Activated naive CD8-positive, alpha-beta T cell treated with anti-CD3 and anti-CD28 coated beads for 36 hours (primary cell): Measurements from ENCODE around the gene KCNMB1. TPM values are rescaled to one million over a fixed set of nuclear protein-coding genes. Genes with fewer than 3 reads are reported as not detected.

Experiments
- DNase-seq: peaks from one replicate; pipeline ENCODE4 v3.0.0; 2021
- H3K27ac Mint-ChIP-seq: one replicate; pipeline ENCODE4 v1.8.0; 2022; ENCODE audit warnings: mild to moderate bottlenecking, moderate library complexity, mixed read lengths
- H3K27me3 Mint-ChIP-seq: one replicate; pipeline ENCODE4 v1.8.0; 2022; ENCODE audit warnings: mild to moderate bottlenecking, mixed read lengths
- H3K36me3 Mint-ChIP-seq: one replicate; pipeline ENCODE4 v1.8.0; 2021; ENCODE audit warnings: mild to moderate bottlenecking, mixed read lengths
- H3K4me1 Mint-ChIP-seq: one replicate; pipeline ENCODE4 v1.8.0; 2021; ENCODE audit warnings: mixed read lengths
- H3K4me3 Mint-ChIP-seq: one replicate; pipeline ENCODE4 v1.8.0; 2022; ENCODE audit warnings: mild to moderate bottlenecking, moderate library complexity, mixed read lengths
- H3K9me3 Mint-ChIP-seq: one replicate; pipeline ENCODE4 v1.8.0; 2022; ENCODE audit warnings: mixed read lengths
- total RNA-seq, 2 experiments: library from RNA; stranded (reverse); gene quantifications; one replicate each; pipeline ENCODE4 v1.2.3, GENCODE V29; 2021

The KCNMB1 gene
- total RNA-seq, 2 experiments from 2014 or later = not detected

DNA sequence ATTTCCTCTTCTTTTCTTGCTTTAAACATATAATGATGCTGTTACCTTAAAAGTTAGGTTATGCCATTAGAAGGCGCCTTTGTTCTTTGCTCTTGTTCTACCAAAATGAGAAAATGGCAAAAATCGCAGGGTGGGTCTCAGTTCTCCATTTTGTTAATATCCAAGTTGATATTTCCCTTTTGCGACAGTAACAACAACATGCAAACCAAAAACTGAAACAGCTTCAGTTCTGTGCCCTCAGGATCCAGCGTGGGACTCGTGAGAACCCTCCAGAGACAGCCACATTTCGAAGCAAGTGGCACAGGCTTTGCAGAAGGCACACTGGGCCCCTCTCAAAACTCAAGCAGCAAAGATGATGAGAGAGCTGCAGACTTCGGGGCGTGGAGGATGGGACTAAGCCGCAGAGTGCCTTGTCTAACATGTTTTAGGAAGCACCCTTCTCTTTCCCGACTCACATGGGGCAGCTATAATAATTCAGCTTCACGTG is 58.6 kb downstream of the KCNMB1 start:
- H3K36me3 Mint-ChIP-seq = peaks cover 3% of the 10 kb centered on the region
- no peaks in the 10 kb centered on the region for H3K9me3 Mint-ChIP-seq
- no peak for DNase-seq
- peaks cover 46% of the 10 kb centered on the region for H3K4me1 Mint-ChIP-seq
- H3K27ac Mint-ChIP-seq = no peak overlapping the region
- no peak overlapping the region for H3K4me3 Mint-ChIP-seq
- H3K27me3 Mint-ChIP-seq = no peaks in the 10 kb centered on the region

GRCh38 chr5:170329524-170329923 is 59.6 kb downstream of the KCNMB1 start:
- H3K27me3 Mint-ChIP-seq = no peaks in the 10 kb centered on the region
- no peak overlapping the region for H3K27ac Mint-ChIP-seq
- H3K4me3 Mint-ChIP-seq = no peak overlapping the region
- no peaks in the 10 kb centered on the region for H3K36me3 Mint-ChIP-seq
- no peak for DNase-seq
- H3K4me1 Mint-ChIP-seq = peaks cover 39% of the 10 kb centered on the region
- no peaks in the 10 kb centered on the region for H3K9me3 Mint-ChIP-seq

- Mint-ChIP-seq H3K36me3 (no peaks in the 10 kb centered on the region), H3K27ac (no peak overlapping the region), H3K4me1 (peaks cover 26% of the 10 kb centered on the region), H3K27me3 (no peaks in the 10 kb centered on the region), H3K4me3 (no peak overlapping the region), H3K9me3 (no peaks in the 10 kb centered on the region)
- DNase-seq = no peak
Observed at GRCh38 chr5:170327829-170328228, 61.3 kb downstream of the KCNMB1 start.

DNA sequence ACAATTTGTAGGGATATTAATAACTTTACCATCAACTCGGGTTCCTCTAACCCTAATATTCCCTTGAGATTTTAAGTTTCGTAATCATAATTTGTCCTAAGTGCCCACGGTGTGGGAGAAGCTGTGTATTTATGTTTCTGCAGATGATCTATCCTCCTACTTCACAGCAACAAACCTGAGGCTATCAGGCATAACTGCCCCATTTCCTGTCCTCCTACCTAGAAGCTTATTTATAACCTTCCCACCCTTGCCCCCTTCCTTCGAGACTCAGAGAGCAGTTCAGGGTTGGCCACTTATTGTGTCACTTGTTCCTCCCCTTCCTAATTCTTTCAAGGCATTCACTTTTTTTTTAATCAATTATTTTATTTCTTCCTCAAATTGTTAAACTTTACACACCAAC is 62.0 kb downstream of the KCNMB1 start:
- H3K36me3 Mint-ChIP-seq = no peaks in the 10 kb centered on the region
- DNase-seq = no peak
- no peaks in the 10 kb centered on the region for H3K9me3 Mint-ChIP-seq
- no peak overlapping the region for H3K4me3 Mint-ChIP-seq
- H3K4me1 Mint-ChIP-seq = peaks cover 19% of the 10 kb centered on the region
- H3K27ac Mint-ChIP-seq = no peak overlapping the region
- H3K27me3 Mint-ChIP-seq = no peaks in the 10 kb centered on the region

Other genes with a start within 250 kb of the KCNMB1 start
- not detected for gene C5orf58, start 156.4 kb downstream of the KCNMB1 start, total RNA-seq
- 100 to 1,000 TPM; 192 to 199 TPM for gene LCP2, start 91.6 kb downstream of the KCNMB1 start, total RNA-seq
- not detected for gene KCNIP1, start 114.7 kb upstream of the KCNMB1 start, total RNA-seq